Activated naive CD4-positive, alpha-beta T cell treated with Interleukin-2 at 50 U/mL for 16 hours (primary cell): ENCODE measurements around the gene GRIN1.
"Not testable (repeated sequence)": the region's sequence is repeated elsewhere in the genome, so short reads cannot be mapped to it uniquely, and the experiment has no call there.

Source experiments
- DNase-seq: peaks from one replicate; pipeline ENCODE4 v3.0.0-alpha.2; 2020

GRIN1 gene

GRCh38 chr9:137111788-137112563 is 27.0 kb upstream of the GRIN1 start:
- no peak for DNase-seq

DNA sequence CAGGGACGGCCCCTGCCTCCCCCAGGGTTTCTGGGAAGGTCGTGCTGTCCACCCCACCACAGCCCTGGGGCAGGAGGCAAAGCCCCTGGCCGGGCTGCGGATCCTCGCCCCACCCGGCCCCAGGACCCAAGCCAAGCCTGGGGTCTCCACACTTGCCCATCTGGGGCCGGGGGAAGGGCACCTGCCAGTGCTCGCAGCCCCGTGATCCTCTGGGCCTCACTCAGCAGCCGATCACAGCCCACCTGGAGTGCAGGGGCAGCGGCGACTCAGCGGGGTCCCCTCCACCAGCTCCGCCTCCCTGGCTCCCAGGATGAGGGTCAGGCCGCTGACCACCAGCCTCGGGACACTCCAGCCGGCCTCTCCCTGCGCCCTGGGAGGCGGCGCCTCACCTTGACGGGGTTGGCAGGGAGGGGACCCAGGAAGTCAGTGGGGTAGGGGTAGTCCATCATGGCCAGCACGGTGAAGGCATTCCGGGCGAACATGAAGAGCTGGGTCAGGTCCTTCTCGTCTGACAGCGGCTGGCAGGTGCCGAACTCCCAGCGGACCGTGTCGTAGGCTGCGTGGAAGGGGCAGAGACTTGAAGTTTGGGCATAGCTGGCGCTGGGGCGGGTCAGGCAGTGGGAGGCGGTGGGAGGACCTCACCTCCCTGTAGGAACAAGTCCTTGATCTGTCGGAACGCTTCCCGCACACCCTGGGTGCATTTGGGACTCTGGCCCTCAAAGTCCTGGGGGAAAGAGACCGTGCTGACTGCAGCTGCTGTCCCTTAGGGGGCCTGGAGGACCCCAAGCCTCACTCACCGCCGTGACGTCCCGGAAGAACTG is 26.2 kb upstream of the GRIN1 start:
- no peak for DNase-seq

DNA sequence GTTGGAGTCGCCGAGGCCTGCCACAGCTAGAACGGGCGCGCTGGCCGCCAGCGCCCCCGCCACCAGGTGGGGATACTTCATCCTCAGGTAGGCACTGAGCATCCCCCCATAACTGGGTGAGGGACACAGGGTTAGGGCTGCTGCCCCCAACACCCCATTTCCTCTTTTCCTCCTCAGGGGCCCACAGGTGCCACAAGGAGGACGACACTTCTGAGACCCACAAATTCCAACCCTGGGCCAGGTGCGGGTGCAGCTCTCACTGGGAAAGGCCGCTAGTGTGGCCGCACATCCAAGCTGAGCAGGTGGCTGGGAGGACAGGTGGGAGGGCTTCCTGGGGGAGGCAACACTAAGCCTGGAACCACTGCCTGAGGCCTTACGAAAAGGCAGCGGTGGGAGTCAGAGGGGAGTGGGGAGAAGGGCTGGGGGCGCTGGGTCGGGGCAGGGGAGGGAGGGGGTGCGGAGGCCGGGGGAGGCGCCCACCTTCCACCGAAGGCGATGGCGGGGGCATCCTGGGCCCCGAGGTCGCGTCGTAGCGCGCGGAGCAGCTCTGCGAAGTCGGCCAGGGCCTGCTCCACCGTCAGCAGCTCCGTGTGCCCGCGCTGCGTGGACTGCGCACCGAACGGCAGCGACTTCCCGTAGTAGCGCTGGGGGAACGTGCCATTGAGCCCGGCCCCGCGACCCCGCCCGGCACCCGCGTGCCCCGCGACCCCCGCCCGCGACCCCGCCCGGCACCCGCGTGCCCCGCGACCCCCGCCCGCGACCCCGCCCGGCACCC is 25.4 kb upstream of the GRIN1 start:
- peak; percentile 37 for DNase-seq

DNA sequence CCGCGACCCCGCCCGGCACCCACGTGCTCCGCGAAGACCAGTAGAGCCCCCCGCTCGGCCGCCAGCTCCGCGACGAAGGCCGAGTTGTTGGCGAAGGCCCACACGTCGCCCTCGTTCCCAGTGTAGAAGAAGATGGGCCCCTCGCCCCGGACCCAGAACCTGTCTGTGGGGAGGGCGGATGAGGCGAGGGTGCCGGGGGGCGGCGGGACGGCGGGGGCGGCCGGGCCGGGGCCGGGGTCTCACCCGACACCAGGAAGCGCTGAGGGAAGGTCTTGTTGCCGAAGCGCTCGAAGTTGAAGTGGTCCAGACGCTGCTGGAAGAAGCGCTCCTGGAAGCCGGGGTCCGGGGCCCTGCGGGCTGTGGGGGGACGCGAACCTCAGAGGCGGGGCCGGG is 24.7 kb upstream of the GRIN1 start:
- DNase-seq: no peak

- DNase-seq: peak; percentile 83
Measured at GRCh38 chr9:137114613-137115393, 24.2 kb upstream of the GRIN1 start, which contains the start of gene DPP7. Gene DPP7 (minus strand): TSS chr9:137114733. CDS start chr9:137114713, 20 bp downstream.

GRCh38 chr9:137115394-137116026 is 23.4 kb upstream of the GRIN1 start:
- DNase-seq: no peak

GRCh38 chr9:137116027-137116507 is 22.9 kb upstream of the GRIN1 start:
- no peak for DNase-seq

DNA sequence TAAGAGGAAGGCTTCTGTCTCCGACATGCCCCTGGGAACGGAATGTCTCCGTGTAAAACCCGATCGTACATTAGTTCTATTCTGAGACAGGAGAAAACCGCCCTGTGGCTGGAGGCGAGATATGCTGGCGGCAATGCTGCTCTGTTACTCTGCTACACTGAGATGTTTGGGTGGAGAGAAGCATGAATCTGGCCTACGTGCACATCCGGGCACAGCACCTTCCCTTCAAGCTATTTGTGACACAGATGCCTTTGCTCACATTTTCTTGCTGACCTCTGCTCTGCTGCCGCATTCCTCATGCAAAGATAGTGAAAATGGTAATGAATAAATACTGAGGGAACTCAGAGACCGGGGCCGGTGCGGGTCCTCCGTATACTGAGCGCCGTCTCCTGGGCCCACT is 22.2 kb upstream of the GRIN1 start:
- DNase-seq: no peak

GRCh38 chr9:137117269-137117731 is 21.7 kb upstream of the GRIN1 start:
- no peak for DNase-seq

DNA sequence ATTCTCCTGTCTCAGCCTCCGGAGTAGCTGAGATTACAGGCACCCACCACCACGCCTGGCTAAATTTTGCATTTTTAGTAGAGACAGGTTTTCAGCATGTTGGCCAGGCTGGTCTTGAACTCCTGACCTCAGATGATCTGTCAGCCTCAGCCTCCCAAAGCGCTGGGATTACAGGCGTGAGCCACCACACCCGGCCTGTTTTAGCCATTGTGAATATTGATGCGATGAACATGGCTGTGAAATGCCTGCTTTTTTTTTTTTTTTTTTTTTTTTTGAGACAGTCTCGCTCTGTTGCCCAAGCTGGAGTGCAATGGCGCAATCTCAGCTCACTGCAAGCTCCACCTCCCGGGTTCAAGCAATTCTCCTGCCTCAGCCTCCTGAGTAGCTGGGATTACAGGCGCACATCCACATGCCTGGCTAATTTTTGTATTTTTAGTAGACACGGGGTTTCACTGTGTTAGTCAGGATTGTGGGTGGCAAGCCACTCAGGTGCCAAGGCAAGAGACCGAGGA is 20.8 kb upstream of the GRIN1 start:
- not testable (repeated sequence) for DNase-seq

DNA sequence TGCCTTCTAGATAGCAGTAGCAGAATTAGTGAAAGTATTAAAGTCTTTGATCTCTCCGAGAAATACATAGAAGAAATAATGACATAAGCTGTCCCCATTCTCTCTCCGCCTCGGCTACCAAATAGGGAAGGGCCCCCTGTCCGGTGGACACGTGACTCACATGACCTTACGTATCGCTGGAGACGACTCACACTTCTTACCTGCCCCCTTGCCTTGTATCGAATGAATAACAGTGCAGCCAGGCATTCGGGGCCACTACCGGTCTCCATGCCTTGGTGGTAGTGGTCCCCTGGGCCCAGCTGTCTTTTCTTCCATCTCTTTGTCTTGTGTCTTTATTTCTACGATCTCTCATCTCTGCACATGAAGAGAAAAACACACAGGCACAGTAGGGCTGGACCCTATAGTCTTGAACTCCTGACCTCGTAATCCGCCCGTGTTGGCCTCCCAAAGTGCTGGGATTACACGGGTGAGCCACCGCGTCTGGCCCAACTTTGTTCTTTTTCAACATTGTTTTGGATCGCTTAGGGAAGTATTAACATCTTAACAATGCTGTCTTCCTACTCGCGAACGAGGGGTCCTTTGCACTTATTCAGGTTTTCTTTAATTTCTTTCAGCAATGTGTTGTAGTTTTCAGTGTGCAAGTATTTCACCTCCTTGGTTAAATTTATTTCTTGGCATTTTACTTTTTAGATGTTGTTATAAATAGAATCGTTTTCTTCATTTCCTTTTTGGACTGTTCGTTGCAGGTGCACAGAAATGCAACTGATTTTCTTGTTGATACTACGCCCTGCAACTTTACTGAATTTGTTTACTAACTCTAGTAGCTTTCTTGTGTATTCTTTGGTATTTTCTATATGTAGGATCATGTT is 16.8 kb upstream of the GRIN1 start:
- not testable (repeated sequence) for DNase-seq

DNA sequence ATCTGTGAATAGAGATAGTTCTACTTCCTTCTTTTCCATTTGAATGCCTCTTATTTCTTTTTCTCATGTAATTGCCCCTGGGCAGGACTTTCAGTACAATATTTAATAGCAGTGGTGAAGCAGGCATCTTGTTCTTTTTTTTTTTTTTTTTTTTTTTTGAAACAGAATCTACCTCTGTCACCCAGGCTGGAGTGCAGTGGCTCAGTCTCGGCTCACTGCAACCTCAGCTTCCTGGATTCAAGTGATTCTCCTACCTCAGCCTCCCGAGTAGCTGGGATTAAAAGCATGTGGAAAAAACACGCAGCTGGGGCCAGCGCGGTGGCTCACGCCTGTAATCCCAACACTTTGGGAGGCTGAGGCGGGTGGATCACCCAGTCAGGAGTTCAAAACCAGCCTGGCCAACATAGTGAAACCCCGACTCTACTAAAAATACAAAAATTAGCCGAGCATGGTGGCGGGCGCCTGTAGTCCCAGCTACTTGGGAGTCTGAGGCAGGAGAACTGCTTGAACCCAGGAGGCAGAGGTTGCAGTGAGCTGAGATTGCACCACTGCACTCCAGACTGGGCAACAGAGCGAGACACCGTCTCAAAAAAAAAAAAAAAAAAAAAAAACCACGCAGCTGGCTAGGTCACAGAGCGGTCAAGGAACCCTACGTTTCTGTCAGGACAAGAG is 16.0 kb upstream of the GRIN1 start:
- not testable (repeated sequence) for DNase-seq

DNA sequence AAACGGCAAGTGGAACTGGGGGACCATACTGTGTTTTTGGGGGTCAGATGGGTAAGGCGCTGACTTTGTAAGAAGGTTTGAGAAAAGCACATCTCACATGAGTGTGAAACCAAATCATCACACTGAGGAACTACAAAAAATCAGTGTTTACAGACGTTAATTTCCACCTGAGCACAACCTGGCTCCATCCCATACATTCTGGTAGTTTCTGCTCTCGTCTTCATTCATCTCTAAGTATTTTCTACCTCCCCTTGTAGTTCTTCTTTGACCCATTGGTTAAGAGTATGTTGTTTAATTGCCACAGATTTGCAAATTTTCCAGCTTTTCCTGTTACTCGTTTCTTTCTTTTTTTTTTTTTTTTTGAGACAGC is 15.5 kb upstream of the GRIN1 start:
- DNase-seq: no peak

DNA sequence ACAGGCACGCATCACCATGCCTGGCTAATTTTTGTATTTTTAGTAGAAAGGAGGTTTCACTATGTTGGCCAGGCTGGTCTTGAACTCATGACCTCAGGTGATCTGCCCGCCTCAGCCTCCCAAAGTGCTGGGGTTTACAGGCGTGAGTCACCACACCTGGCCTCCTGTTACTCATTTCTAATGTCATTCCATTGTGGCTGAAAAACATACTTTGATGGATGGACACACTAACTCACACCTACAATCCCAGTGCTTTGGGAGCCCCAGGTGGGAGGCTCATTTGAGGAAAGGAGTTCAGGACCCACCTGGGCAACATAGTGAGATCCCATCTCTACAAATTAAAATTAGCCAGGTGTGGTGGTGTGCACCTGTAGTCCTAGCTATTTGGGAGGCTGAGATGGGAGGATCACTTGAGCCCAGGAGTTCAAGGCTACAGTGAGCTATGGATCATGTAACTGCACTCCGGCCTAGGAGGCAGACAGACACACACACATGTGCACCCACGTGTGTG is 14.9 kb upstream of the GRIN1 start:
- not testable (repeated sequence) for DNase-seq

DNA sequence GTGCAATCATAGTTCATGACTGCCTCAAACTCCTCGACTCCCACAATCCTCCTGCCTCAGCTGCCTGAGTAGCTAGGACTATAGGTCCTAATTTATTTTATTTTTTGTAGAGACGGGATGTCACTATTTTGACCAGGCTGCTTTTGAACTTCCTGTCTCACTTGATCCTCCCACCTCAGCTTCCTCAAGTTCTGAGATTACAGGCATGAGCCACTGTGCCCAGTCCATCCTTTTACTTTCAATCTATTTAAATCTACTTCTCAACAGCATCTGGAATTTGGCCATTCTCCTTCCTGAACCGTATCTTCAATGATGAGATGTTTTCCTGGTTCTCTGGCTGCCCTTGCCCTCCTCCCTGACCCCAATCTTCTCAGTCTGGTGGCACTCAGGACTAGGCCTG is 12.2 kb upstream of the GRIN1 start:
- DNase-seq: no peak

DNA sequence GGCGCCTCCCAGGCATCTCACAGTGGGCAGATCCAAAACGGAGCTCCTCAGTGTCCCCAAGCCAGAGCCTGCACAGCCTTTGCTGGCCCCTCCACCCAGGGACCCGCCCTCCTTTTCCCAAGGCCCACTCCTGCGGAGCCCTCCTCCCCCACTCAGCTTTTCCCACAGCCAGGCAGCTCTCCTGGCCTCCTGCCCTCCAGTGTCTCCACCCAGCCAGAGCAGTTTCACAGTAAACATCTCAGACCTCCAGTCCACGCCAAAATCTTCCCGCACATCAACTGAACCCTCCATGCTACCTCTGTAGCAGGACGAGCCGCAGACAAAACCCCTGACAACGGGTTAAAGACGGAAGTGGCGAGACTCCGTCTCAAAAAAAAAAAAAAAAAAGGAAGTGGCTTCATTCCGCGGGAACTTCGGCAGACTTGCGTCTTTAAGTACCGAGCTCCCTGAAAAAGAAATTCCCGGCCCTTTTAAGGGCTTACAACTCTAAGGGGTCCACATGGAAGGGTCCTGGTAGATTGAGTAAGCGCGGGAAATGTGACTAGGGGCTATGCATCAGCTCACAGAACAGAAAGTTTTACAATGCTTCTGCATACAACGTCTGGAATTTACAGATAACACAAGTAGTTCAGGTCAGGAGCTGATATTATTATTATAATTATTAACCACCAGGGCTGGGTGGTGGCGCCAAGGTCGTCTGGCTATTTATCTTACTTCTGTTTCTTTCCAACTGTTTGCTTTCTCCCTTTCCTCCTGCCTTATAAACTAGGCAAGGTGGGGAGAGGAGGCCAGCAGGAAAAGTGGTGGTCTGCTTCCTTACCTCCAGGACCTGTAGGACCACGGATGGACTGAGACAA is 11.4 kb upstream of the GRIN1 start:
- DNase-seq: peak; percentile 28

GRCh38 chr9:137128158-137128861 is 10.6 kb upstream of the GRIN1 start:
- peak; percentile 39 for DNase-seq

DNA sequence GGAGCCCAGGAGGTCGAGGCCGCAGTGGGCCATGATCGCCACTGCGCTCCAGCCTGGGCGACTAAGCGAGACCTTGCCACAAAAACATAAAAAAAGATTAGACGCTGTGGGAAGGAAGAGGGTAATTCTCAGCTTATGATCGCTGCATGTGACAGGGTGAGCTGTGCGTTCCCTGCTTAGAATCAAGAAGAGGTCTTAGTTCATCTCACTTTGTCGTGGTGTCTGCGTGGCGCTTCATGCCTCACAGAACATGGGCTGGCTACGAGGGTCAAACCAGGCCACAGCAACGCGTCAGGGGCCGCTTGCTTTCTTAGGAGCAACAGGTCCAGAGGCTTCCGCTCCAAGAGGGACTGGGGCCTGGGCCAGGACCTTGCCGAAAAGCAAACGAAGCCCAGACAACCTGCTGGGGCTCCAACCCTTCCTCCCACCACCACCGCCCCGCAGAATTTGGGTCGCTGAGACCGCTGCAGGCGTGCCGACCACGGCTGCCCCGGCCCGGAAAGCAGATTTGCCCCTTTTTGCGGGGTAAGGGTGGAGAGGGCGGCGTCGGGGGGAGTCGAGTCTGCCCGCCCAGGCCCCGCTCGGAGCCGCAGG is 10.0 kb upstream of the GRIN1 start:
- DNase-seq: peak; percentile 17
